ENCODE data around the gene GLCCI1. TPM values are rescaled to one million over a fixed set of nuclear protein-coding genes. Genes with fewer than 3 reads are reported as not detected.
"Not testable (repeated sequence)": the region's sequence is repeated elsewhere in the genome, so short reads cannot be mapped to it uniquely, and the experiment has no call there.

GLCCI1 gene
- total RNA-seq, 1 donor from 2014 or later: 2.0 TPM

DNA sequence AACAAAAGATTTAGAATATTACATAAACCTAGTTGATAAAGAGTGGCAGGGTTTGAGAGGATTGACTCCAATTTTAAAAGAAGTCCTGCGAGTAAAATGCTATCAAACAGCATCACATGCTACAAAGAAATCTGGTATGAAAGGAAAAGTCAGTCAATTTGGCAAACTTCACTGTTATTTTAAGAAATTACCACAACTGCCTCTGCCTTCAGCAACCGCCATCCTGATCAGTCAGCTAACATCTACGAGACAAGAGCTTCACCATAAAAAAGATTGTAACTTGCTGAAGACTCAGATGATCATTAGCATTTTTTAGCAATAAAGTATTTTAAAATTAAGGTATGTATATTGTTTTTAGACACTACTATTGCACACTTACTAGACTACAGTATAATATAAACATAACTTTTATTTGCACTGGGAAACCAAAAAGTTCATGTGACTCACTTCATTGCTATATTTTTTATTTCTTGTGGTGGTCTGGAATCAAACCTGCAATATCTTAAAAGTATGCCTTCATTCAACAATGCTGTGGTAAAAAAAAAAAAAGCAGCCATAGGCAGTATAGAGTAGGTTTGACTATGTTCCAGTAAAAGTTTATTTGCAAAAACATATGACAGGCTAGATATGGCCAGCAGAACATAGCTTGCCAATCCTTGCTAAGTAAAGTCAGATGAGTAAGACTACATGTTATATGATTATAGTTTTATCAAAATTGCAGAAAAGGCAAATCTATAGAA lies 74.4 kb downstream of the GLCCI1 start:
- DNase-seq (ENCODE audit: extremely low read depth, low read depth, low spot score): no peak

DNA sequence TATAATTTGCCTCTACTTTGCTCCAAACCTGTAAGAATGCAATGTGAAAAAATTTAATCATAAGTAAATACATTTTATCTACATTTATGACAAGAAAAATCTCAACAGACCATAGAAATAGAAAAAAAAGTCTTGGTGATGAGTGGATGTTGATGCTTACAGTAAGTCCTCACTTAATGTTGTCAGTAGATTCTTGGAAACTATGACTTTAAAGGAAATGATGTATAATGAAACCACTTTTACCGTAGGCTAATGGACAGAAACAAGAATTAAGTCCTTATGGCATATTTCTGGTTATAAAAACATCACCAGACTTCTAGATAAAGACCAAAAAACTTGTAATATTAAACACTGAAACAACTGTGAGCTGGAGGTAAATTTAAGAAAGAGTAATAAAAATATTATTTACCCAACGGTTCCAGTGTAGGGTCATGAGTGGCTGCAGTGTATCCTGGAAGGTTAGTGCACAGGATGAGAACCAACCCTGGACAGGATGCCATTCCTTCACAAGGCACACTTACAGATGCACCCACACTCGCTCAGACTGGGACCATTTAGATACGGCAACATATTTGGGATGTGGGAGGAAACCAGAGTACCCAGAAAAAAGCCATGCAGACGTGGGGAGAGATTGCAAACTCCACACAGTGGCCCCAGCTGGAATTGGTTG lies 76.3 kb downstream of the GLCCI1 start:
- no peak for DNase-seq (ENCODE audit: extremely low read depth, low read depth, low spot score)

DNA sequence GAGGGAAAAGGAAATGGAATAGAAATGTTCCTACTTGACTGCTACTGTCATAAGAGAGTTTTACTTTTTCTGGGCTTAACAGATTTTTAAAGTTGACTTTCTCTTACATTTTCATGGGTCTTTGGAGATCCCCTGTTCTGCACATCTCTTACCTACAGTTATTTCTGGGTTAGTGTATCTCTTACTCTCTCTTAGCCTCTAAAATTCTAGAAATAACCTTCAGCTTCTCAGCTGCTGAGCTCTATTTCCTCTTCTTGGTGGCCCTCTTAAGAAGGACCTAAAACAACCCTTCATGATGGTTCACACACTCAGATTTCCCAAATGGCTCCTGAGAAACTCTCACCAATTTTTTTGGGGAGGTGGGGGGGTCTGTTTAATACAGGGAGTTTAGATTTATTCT lies 79.5 kb downstream of the GLCCI1 start:
- DNase-seq (ENCODE audit: extremely low read depth, low read depth, low spot score): not testable (repeated sequence)

DNA sequence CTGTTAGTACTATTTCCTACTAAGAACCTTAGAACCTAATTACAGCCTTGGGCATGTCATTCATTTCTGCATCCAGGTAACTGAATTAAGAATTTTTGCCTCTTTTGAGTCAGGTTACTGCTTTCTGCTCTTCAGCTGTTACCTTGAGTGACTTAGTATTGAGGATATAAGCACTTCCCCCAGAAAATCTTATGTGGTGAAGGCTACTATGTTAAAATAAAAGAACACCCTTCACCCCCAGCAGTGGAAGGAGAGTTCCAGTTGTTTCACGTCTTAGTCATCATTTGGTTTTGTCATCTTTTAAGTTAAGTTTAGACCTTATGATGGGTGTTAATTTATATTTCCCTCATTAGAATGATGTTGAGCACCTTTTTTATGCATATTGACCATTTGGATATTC lies 82.8 kb downstream of the GLCCI1 start:
- no peak for DNase-seq (ENCODE audit: extremely low read depth, low read depth, low spot score)

DNA sequence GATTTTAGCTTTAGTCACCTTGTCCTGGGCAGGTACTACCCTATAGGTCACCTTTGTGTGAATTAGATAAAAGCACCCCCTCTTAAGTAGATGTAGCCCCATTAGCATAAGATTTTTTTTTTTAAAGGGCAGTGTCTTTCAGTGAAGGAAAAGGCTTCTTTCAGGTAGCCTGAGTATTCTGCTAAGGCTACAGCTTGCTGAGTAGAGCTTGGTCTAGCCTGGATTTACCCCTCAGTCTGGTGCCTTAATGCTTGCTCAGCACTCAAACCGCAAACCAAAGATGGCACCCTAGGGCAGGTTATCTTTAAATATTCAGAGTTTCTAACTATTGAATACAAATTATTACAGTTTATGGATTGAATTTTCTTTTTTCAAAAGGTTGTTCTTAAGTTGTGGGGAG lies 83.4 kb downstream of the GLCCI1 start:
- no peak for DNase-seq (ENCODE audit: extremely low read depth, low read depth, low spot score)

DNA sequence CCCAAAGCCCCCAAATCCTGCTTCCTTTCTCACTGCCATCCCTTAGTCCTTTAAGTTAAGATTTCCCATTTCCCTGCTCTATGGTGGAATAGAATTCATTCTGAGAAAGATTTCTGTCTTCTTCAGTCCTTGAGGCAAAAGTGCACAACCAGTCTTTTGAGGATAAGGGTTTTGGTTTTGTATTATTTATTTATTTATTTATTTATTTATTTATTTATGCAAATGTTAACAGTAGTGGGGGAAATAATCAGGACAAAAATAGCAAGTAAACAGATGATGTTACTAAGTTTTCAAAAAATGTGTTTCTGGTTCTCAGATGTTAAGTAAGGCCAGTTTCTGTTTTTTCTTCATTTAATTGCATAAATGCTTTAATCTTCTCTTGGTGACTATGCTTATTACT lies 84.2 kb downstream of the GLCCI1 start:
- DNase-seq (ENCODE audit: extremely low read depth, low read depth, low spot score): no peak

DNA sequence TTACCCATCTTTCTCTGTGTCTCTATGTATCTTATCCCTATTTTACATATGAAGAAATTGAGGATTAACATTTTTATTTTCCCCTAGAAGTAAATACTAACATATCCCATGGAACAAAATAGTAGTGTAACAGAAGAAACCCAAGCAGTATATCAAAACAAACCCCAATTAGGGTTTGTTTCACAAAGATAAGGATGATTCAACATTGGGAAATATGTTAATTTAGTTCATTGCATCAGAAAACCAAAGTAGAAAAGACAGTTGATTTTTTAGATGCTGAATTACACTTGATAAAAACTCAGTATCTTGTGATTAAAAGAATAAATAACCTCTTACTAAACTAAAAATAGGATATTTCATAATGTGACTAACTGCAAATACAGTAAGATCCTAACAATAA lies 87.8 kb downstream of the GLCCI1 start:
- DNase-seq (ENCODE audit: extremely low read depth, low read depth, low spot score): no peak

DNA sequence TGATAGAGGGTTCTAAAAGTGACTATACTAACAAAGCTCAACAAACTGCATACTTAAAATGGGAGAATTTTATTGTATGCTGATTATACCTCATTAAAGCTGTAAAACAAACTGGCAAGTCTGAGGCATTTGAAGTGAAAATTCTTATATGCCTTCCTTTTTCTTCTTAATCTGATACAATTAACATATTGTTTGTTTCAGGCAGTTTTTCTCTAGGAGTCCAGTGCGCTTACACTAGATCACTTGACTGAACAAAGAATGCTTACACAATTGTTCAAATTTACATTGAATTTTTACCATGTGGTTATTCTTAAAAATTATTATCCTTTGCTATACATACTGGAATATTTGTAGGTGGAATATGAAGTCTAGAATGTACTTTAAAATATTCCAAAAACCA lies 89.0 kb downstream of the GLCCI1 start:
- DNase-seq (ENCODE audit: extremely low read depth, low read depth, low spot score): no peak

DNA sequence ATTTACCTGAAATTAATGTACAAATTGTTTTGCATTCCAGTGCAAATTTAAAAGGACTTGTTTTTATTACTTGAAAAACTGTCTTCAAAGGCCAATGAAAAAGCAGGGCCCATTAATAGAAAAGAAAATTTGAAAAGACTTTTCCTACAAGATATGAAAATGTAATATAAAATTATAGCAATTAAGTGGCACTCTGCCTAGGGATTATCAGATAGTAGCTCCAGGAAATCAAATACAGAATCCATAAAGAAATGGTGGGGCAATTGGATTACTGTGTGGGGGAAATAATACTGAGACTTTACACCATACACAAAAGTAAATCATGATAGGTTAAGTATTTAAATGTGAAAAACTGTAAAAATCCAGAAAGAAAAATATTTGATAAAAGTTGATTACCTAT lies 89.7 kb downstream of the GLCCI1 start:
- DNase-seq (ENCODE audit: extremely low read depth, low read depth, low spot score): no peak

DNA sequence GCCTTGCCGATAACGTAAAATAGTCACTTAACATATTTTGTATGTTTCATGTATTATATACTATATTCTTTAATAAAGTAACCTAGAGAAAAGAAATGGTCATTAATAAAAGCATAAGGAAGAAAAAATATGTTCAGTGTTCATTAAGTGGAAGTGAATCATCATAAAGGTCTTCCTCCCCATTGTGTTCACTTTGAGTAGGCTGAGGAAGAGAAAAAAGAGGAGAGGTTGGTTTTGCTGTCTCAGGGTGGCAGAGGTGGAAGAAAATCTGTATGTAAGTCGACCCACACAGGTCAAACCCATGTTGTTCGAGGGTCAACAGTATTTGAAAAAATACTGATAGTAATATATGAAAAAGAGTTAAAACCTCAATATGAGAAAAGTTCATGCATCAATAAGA lies 90.3 kb downstream of the GLCCI1 start:
- no peak for DNase-seq (ENCODE audit: extremely low read depth, low read depth, low spot score)

DNA sequence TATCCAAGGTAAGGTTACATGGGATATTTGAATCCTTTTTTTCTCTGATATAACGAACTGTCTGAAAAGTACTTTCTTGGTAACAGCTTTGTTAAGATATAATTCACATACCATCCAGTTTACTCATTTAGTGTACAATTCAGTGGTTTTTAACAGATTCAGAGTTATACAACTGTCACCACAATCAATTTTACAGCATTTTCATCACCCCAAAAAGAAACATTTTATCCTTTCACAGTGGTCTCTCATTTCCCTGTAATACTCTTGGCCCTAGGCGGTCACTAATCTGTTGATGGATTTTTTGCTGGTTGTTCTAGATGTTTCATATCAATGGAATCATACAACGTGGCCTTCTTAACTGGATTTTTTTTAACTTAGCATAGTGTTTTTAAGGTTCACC lies 91.6 kb downstream of the GLCCI1 start:
- DNase-seq (ENCODE audit: extremely low read depth, low read depth, low spot score): no peak

DNA sequence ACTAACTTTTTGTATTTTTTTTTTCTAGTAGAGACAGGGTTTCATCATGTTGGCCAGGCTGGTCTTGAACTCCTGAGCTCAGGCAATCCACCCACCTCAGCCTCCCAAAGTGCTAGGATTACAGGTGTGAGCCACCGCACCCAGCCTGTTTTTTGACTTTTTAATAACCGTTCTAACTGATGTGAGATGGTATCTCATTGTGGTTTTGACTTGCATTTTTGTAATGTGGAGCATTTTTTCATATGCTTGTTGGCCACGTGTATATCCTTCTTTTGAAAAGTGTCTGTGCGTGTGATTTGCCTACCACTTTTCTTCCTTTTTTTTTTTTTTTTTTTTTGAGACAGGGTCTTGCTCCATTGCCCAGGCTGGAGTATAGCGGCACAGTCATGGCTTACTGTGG lies 94.7 kb downstream of the GLCCI1 start:
- DNase-seq (ENCODE audit: extremely low read depth, low read depth, low spot score): not testable (repeated sequence)

DNA sequence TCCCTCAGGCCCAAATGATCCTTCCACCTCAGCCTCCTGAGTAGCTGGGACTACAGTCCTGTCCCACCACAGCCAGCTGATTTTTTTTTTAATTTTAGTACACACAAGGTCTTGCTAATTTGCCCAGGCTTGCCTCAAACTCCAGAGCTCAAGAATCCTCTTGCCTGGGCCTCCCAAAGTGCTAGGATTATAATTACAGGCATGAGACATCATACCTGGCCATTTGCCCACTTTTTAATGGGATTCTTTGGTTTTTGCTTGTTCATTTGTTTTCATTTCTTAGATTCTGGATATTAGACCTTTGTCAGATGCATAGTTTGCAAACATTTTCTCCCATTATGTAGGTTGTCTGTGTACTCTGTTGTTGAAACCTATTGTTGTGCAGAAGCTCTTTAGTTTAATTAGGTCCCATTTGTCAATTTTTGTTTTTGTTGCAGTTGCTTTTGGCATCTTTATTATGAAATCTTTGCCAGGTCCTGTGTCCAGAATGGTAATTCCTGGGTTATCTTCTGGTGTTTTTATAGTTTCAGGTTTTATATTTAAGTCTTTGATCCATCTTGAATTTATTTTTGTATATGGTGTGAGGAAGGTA lies 95.2 kb downstream of the GLCCI1 start:
- no peak for DNase-seq (ENCODE audit: extremely low read depth, low read depth, low spot score)

DNA sequence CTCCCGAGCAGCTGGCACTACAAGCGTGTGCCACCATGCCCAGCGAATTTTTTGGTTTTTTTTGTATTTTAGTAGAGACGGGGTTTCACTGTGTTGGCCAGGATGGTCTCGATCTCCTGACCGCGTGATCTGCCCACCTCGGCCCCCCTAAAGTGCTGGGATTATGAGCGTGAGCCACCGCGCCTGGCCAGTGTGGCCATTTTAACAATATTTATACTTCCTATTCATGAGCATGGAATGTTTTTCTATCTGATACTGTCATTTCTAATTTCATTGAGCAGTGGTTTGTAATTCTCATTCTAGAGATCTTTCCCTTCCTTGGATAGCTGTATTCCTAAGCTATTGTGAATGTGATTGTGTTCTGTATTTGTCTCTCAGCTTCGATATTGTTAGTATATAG lies 96.2 kb downstream of the GLCCI1 start:
- DNase-seq (ENCODE audit: extremely low read depth, low read depth, low spot score): no peak

DNA sequence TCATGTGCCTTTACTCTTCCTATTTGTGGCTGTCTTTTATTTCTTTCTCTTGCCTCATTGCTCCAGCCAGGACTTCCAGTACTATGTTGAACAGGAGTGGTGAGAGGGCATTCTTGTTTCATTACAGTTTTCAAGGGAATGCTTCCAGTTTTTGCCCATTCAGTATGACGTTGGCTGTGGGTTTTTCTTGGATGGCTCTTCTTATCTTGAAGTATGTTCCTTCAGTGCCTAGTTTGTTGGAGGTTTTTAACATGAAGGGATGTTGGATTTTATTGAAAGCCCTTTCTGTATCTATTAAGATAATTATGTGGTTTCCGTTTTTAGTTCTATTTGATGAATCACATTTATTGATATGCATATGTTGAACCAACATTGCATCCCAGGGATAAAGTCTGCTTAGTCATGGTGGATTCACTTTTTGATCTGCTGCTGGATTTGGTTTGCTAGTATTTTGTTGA lies 96.8 kb downstream of the GLCCI1 start:
- no peak for DNase-seq (ENCODE audit: extremely low read depth, low read depth, low spot score)

DNA sequence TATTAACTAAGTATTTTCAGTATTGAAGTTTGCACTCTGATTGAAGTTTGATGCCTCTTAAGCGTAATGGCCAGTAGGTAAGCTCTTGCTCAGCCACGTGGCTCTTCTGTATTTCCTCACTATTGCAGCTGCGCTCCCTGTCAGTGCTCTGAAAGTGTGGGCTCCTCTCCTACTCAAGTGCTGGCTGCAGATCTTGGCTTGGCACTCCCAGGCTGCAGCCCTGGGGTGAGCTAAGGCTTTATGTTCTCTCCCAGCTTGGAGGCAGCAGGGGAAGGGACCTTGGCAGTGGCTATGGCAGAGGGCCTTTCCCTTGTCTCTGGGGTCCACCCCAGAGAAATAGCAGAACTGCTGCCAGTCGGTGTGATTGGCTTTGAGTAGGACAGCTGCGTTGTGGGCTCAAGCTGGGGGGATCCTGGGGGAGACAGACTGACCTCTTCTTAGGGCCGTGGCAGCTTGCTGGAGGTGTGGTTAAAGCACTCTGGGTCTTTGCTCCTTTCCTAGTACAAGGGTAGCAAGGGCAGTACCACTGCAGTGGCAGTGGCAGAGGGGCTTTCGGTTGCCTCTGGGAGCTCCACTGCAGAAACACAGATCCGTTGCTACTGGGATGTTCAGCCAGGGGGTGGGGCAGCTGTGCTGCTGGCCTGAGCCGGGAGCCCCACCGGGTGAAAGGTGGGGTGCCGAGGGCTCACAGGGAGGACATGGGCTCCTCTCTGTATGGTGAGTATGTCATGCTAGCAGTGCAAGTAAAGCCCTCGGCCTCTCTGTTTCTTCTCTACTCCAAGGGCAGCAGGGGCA lies 100.5 kb downstream of the GLCCI1 start:
- DNase-seq (ENCODE audit: extremely low read depth, low read depth, low spot score): no peak

DNA sequence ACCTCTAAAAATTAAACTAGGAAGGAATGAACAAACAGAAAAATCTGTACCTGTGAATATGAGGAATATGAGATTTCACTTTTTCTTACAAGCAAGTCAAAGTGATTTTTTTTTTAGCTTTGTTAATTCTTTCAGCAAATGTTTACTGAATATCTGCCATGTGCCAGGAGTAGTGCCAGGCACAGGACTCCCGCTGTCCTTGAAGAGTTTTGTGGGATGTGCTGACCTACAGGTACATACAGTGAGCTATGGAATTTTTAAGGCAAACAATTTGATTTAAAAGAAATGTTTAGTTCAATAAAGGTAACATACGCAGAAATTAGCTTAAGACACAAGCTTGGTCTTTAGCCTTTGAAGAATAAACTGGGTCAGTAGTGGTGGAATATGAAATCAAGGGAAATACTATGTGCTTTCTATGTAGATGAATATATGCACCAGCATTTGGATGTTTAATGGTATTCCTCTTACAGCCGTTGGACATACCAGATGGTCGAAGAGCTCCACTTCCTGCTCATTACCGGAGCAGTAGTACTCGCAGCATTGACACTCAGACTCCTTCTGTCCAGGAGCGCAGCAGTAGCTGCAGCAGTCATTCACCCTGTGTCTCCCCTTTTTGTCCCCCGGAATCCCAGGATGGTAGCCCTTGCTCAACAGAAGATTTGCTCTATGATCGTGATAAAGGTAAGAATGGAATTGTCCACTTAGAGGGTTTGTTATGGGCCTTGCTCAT lies 102.0 kb downstream of the GLCCI1 start:
- DNase-seq (ENCODE audit: extremely low read depth, low read depth, low spot score): no peak

DNA sequence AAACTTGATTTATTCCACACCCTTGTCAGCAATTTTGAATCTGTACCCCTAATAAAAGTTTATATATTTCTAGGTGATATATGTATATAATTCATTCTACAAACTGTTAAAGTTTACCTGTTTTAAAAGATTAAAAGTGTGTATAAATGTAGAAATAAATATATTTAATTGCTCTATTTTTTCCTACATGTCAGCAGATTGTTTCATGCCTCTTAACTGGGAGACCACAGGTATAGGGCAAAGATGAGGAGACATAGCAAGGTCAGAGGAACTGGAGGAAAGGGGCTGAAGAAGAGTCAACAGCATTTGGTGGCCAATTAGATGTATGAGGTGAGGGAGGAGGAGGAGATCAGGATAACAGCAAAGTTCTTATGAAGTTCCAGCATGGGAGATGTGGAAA lies 109.8 kb downstream of the GLCCI1 start:
- DNase-seq (ENCODE audit: extremely low read depth, low read depth, low spot score): no peak

DNA sequence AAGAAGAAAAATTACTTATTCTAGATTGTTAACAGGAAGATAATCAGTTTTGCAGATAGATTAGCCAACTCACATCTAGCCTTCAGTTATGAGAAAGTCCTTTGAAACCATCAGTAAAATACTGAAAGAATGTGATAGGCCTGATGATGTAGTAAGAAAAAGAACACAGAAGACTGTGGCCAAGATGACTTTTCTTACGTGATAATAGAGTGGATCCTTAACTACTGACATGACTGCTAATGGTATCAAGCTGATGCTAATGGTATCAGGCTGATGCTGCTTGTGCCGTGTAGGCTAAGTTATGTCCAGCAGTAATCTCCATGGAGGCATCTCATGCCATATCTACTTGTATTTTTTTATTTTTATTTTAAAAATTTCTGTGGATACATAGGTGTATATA lies 114.2 kb downstream of the GLCCI1 start:
- DNase-seq (ENCODE audit: extremely low read depth, low read depth, low spot score): no peak

DNA sequence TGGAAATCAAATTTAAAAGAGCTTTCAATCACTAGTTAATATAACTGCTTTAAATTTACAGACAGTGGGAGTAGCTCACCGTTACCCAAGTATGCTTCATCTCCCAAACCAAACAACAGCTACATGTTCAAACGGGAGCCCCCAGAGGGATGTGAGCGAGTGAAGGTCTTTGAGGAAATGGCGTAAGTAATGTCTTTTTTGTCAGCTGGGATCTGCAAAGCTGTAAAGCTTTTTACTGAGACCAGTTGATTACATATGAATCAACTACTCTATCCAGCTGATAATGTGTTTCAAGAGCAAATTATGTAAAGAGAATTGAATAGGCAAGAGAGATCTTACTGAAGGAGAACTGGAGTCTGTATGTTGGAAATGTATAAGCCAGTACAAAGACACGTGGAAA lies 116.2 kb downstream of the GLCCI1 start:
- no peak for DNase-seq (ENCODE audit: extremely low read depth, low read depth, low spot score)

DNA sequence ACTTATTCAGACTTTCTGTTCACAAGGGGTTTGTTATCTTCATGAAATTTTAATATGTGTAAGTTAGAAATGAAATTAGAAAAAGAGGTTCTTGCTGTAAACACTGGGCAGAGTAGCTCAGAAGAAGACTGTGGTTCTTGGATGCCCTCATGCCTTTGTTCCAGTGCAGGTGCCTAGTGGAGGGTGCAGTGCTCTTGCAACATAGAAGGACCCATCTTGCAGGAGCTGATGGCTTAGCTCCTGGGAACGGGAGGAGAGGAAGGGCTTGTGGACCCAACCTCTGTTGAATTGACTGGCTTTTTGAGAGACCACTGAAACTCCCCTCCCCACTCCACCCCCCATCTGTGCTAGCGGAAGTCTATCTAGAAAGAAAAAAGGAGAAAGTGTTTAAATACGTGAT lies 116.8 kb downstream of the GLCCI1 start:
- DNase-seq (ENCODE audit: extremely low read depth, low read depth, low spot score): no peak

Measured in glomerular endothelial cell (primary cell).